HepG2 (cell line): ENCODE data around the gene MAMDC2. TPM values are rescaled to one million over a fixed set of nuclear protein-coding genes. Genes with fewer than 3 reads are reported as not detected.

Experiments used
- ATAC-seq: fragments of 200-7000 bp; cut with Tn5 transposase; 3 replicates; pipeline ENCODE4 v1.9.1; 2020; ENCODE audit warnings: mild to moderate bottlenecking, moderate library complexity
- BruUV-seq: library from RNA; stranded (reverse); fragments of 400-500 nt; replicated peaks from 2 replicates; lab custom pipeline; 2021; lab: Mats Ljungman, UMichigan
- CTCF ChIA-PET: fragments of 300-600 bp; formaldehyde crosslinking; extraction: SDS; loops from one replicate; lab custom pipeline; 2021; ENCODE audit warnings: low total read pairs, inconsistent platforms, low intra/inter-chr PET ratio; lab: Yijun Ruan, JAX
- POLR2A ChIA-PET: fragments of 350-600 bp; sonication (Branson Sonifier 250); formaldehyde crosslinking; loops from one replicate; lab custom pipeline; 2020; ENCODE audit warnings: antibody characterized with exemption, inconsistent platforms; lab: Yijun Ruan, JAX
- DNase-seq: peaks from one replicate; pipeline ENCODE4 v3.0.0-alpha.2; 2015; ENCODE audit warnings: low spot score
- FAIRE-seq: peaks from 3 replicates; lab custom pipeline; 2011; peaks lifted over from hg19 to GRCh38; lab: Jason Lieb, UNC
- H2AFZ ChIP-seq: one replicate; pipeline ENCODE4 v1.6.1; 2011; ENCODE audit warnings: low read length, inconsistent platforms
- H3K27ac ChIP-seq: fragments of 300-600 bp; 3 replicates; pipeline ENCODE4 v1.8.0; 2011; ENCODE audit warnings: mixed run types, mild to moderate bottlenecking, mixed read lengths, low read length, inconsistent platforms; ENCODE audit not compliant: insufficient read depth; ENCODE audit errors: extremely low read length
- H3K27me3 ChIP-seq, 2 experiments: fragments of 200-600 bp in 1 of 2; 2 replicates in 1 of 2; 3 replicates in 1 of 2; pipeline versions ENCODE4 v1.6.0 to v1.8.0; 2011; ENCODE audit warnings: low read length in 2 of 2, mild to moderate bottlenecking in 2 of 2, moderate library complexity in 2 of 2, inconsistent platforms in 1 of 2; ENCODE audit not compliant: insufficient read depth in 2 of 2, control insufficient read depth in 1 of 2
- H3K36me3 ChIP-seq, 2 experiments: fragments of 200-600 bp in 1 of 2; replicated peaks in 1 of 2; 2 replicates in 1 of 2; 3 replicates in 1 of 2; pipeline versions ENCODE4 v1.5.1 to v1.8.0; 2011; ENCODE audit warnings: low read length in 2 of 2, inconsistent platforms in 1 of 2; ENCODE audit not compliant: insufficient read depth in 2 of 2, control insufficient read depth in 1 of 2
- H3K4me1 ChIP-seq: 2 replicates; pipeline ENCODE4 v1.5.1; 2012; ENCODE audit warnings: low read length, inconsistent platforms; ENCODE audit not compliant: insufficient read depth
- H3K4me2 ChIP-seq: 2 replicates; pipeline ENCODE4 v1.6.0; 2011; ENCODE audit warnings: low read depth, low read length, inconsistent platforms
- H3K4me3 ChIP-seq, 3 experiments: fragments of 200-600 bp in 1 of 3; sonication (generic), shearing (Covaris generic) in 1 of 3; replicated peaks in 1 of 3; 2 replicates each; pipeline ENCODE4 v1.5.1; 2011 to 2016; ENCODE audit warnings: low read length in 3 of 3, inconsistent platforms in 2 of 3, low read depth in 2 of 3, mild to moderate bottlenecking in 2 of 3, control low read depth in 1 of 3, mixed read lengths in 1 of 3; ENCODE audit not compliant: insufficient read depth in 1 of 3
- H3K79me2 ChIP-seq: one replicate; pipeline ENCODE4 v1.6.1; 2011; ENCODE audit warnings: low read length, inconsistent platforms; ENCODE audit not compliant: insufficient read depth
- H3K9ac ChIP-seq: 2 replicates; pipeline ENCODE4 v1.6.0; 2011; ENCODE audit warnings: mild to moderate bottlenecking, low read depth, low read length, inconsistent platforms; ENCODE audit not compliant: insufficient read depth
- H3K9me3 ChIP-seq: 2 replicates; pipeline ENCODE4 v1.5.1; 2012; ENCODE audit warnings: mild to moderate bottlenecking, low read length
- H4K20me1 ChIP-seq: 2 replicates; pipeline ENCODE4 v1.6.0; 2011; ENCODE audit warnings: inconsistent platforms, mild to moderate bottlenecking, low read length, moderate library complexity; ENCODE audit not compliant: insufficient read depth
- ATF3 ChIP-seq: sonication (generic); formaldehyde crosslinking; IDR thresholded peaks from 2 replicates; pipeline ENCODE4 v1.4.0; 2020; ENCODE audit warnings: missing genetic modification reagents
- HCFC1 ChIP-seq: fragments of 150-350 bp; IDR thresholded peaks from 2 replicates; pipeline ENCODE4 v1.6.1; 2014; ENCODE audit warnings: low read depth, low read length
- ISL2 ChIP-seq: sonication (generic); formaldehyde crosslinking; IDR thresholded peaks from 2 replicates; pipeline ENCODE4 v1.5.0; 2020; ENCODE audit warnings: missing genetic modification reagents
- KLF11 ChIP-seq: IDR thresholded peaks from 2 replicates; pipeline ENCODE4 v1.6.1; 2016; ENCODE audit warnings: missing compliant biosample characterization
- KLF9 ChIP-seq: IDR thresholded peaks from 2 replicates; pipeline ENCODE4 v1.6.1; 2016; ENCODE audit warnings: low read depth
- NCOR1 ChIP-seq: fragments of 200-600 bp; sonication (generic); IDR thresholded peaks from 2 replicates; pipeline ENCODE4 v1.7.0; 2017; ENCODE audit warnings: antibody characterized with exemption, low read length, borderline replicate concordance
- PHF5A ChIP-seq: IDR thresholded peaks from one replicate; pipeline ENCODE4 v1.6.1; 2018; ENCODE audit warnings: low read depth, missing genetic modification reagents; ENCODE audit not compliant: unreplicated experiment
- SP5 ChIP-seq: IDR thresholded peaks from 2 replicates; pipeline ENCODE4 v1.6.1; 2016; ENCODE audit warnings: low read depth, borderline replicate concordance
- TAF1 ChIP-seq: sonication (generic); formaldehyde crosslinking; IDR thresholded peaks from 2 replicates; pipeline ENCODE4 v1.4.0; 2020; ENCODE audit warnings: missing genetic modification reagents
- TRIM24 ChIP-seq: sonication (generic); formaldehyde crosslinking; IDR thresholded peaks from 2 replicates; pipeline ENCODE4 v1.8.0; 2022; ENCODE audit warnings: mild to moderate bottlenecking, missing genetic modification reagents
- ZBTB37 ChIP-seq: sonication (generic); formaldehyde crosslinking; IDR thresholded peaks from 2 replicates; pipeline ENCODE4 v1.4.0; 2020; ENCODE audit warnings: mild to moderate bottlenecking, missing genetic modification reagents
- ZFP36L1 ChIP-seq: sonication (generic); formaldehyde crosslinking; IDR thresholded peaks from 2 replicates; pipeline ENCODE4 v1.8.0; 2022; ENCODE audit warnings: mild to moderate bottlenecking, missing genetic modification reagents, moderate library complexity
- ZKSCAN5 ChIP-seq: sonication (generic); formaldehyde crosslinking; IDR thresholded peaks from 2 replicates; pipeline ENCODE4 v1.5.1; 2020; ENCODE audit warnings: mild to moderate bottlenecking, missing genetic modification reagents
- ZNF136 ChIP-seq: sonication (generic); formaldehyde crosslinking; IDR thresholded peaks from 2 replicates; pipeline ENCODE4 v1.8.1; 2022; ENCODE audit warnings: low read depth, mild to moderate bottlenecking, moderate library complexity, missing genetic modification reagents
- ZNF160 ChIP-seq: sonication (generic); formaldehyde crosslinking; IDR thresholded peaks from 2 replicates; pipeline ENCODE4 v1.8.0; 2022; ENCODE audit warnings: mild to moderate bottlenecking, inconsistent platforms, missing genetic modification reagents
- ZNF331 ChIP-seq: sonication (generic); formaldehyde crosslinking; IDR thresholded peaks from 2 replicates; pipeline ENCODE4 v1.4.0; 2020; ENCODE audit warnings: missing genetic modification reagents
- ZNF350 ChIP-seq: sonication (generic); formaldehyde crosslinking; IDR thresholded peaks from 2 replicates; pipeline ENCODE4 v1.4.0; 2020; ENCODE audit warnings: mild to moderate bottlenecking, low read depth, missing genetic modification reagents, borderline replicate concordance
- ZNF512B ChIP-seq: sonication (generic); formaldehyde crosslinking; IDR thresholded peaks from 2 replicates; pipeline ENCODE4 v1.5.1; 2020; ENCODE audit warnings: missing genetic modification reagents, mild to moderate bottlenecking, borderline replicate concordance
- ZNF691 ChIP-seq: sonication (generic); formaldehyde crosslinking; IDR thresholded peaks from 2 replicates; pipeline ENCODE4 v1.4.0; 2020; ENCODE audit warnings: missing genetic modification reagents, low read depth, mild to moderate bottlenecking, borderline replicate concordance
- ZNF737 ChIP-seq: sonication (generic); formaldehyde crosslinking; IDR thresholded peaks from 2 replicates; pipeline ENCODE4 v1.5.0; 2020; ENCODE audit warnings: missing genetic modification reagents, mild to moderate bottlenecking, borderline replicate concordance
- WGBS: methylation state at CpG from one replicate; pipeline ENCODE4 v1.1.6; 2017; ENCODE audit warnings: low lambda C conversion rate; 5-methylcytosine and 5-hydroxymethylcytosine counted together
- in situ Hi-C: cut with HindIII; loops from 2 replicates; pipeline ENCODE4 v1.10.0; 2017; ENCODE audit warnings: low pct_unique_long_range_greater_than_20kb; ENCODE audit not compliant: extremely low pct_ligation_motif_present
- intact Hi-C: fragments of 100-400 bp; cut with micrococcal nuclease; formaldehyde crosslinking; loops from one replicate; pipeline ENCODE4 v1.10.0; 2022; ENCODE audit not compliant: unreplicated experiment
- polyA plus RNA-seq, 8 experiments: library from polyadenylated mRNA; depleted of rRNA in 3 of 8; stranded (reverse) in 7 of 8; unstranded in 1 of 8; fragments of >200 nt; fragmentation: Illumina TruSeq in 4 of 8; extraction: Trizol in 4 of 8; gene quantifications; 2 replicates each; pipeline versions ENCODE4 v1.2.1 to v1.2.3, GENCODE V29; 2011 to 2016; ENCODE audit warnings: low read depth in 4 of 8, missing spikeins in 1 of 8, mixed read lengths in 1 of 8; ENCODE audit not compliant: insufficient read depth in 1 of 8
- total RNA-seq, 5 experiments: library from RNA; depleted of rRNA; stranded (reverse); fragments of >200 nt; fragmentation: Illumina TruSeq; extraction: Trizol; gene quantifications; 2 replicates each; pipeline ENCODE4 v1.2.3, GENCODE V29; 2016; ENCODE audit warnings: low read depth in 1 of 5

Gene MAMDC2
- total and polyA plus RNA-seq, 2 of the 13 experiments (the other 11 are each of a cell fraction or from before 2014, with no cell fraction given): not detected

- Histone ChIP-seq H2AFZ (no peak overlapping the region), H3K79me2 (no peaks in the 10 kb centered on the region), H3K4me2 (no peak overlapping the region), H3K4me3 (no peak overlapping the region), H3K36me3 (no peaks in the 10 kb centered on the region), H3K27ac (no peak overlapping the region), H3K27me3 (no peaks in the 10 kb centered on the region), H3K4me1 (no peaks in the 10 kb centered on the region), H3K9ac (no peak overlapping the region), H4K20me1 (no peaks in the 10 kb centered on the region), H3K9me3 (no peaks in the 10 kb centered on the region)
- FAIRE-seq: no peak
- DNase-seq: no peak
- POLR2A ChIA-PET: no interaction called here
- BruUV-seq: no TSS peak
- intact Hi-C loops: no loop called here
- ATAC-seq: no peak
- in situ Hi-C loops: no loop called here
- CTCF ChIA-PET: no interaction called here
- 0% methylated on average over 2 of the region's 2 CpGs for WGBS
- TF ChIP-seq KLF11 (no peak), ZNF136 (CRISPR knock-in tag) (no peak), ZNF160 (CRISPR knock-in tag) (no peak), NCOR1 (no peak), ISL2 (CRISPR knock-in tag) (no peak), ZBTB37 (CRISPR knock-in tag) (no peak), ZNF350 (CRISPR knock-in tag) (no peak), PHF5A (no peak), SP5 (CRISPR knock-in tag) (no peak), ZKSCAN5 (CRISPR knock-in tag) (no peak), ZNF512B (no peak), TRIM24 (CRISPR knock-in tag) (no peak), ZNF331 (CRISPR knock-in tag) (no peak), ZNF737 (CRISPR knock-in tag) (no peak), ZNF691 (no peak), ZFP36L1 (CRISPR knock-in tag) (no peak), HCFC1 (no peak), KLF9 (CRISPR knock-in tag) (no peak), ATF3 (CRISPR knock-in tag) (no peak), TAF1 (CRISPR knock-in tag) (no peak)
- TF ChIP-seq, all 625 proteins: peak for 0
Measured at GRCh38 chr9:70091103-70091502, 47.5 kb downstream of the MAMDC2 start.
